HG03460 (cell line): ENCODE measurements around the gene SYMPK.

Experiments used
- ATAC-seq: cut with Tn5 transposase; IDR thresholded peaks from one replicate; pipeline ENCODE4 v1.9.1; 2021; ENCODE audit not compliant: unreplicated experiment

The SYMPK gene

DNA sequence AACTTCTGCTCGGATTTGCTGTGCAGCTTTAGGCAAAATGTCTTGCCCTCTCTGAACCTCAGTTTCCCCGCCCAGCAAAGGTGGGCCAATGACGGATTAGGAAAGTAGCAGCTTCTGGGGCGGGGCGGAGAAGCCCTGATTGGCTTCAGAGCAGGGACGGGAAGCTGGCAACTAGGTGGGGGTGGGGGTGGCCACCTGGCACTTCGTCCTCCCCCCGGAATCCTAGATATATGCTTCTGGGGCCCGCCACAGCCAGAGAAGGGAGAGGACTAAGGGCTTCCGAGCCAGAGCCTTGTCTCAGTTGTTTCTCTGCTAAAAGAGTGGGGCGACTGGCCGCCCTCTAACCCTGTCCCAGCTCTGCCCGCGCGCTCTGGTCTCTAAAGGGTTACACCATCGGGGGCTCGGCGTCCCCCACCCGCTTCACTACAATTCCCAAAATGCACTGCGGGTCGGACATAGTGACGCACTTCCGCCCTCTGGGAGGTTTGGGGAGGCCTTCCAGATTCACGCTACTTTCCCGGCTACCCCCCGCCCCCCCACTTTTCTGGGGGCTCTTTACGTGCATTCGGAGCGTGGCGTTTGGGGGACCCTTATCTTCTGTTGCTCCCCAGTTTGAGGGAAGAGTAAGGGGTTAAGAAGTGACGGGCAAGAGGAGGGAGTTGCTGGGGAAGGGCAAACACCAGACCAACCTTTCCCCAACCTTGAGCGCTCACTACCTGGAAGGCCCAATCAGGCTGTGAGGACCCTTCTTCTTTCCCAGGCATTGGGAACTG, 23.7 kb upstream of the SYMPK start:
- peak; percentile 40 for ATAC-seq

DNA sequence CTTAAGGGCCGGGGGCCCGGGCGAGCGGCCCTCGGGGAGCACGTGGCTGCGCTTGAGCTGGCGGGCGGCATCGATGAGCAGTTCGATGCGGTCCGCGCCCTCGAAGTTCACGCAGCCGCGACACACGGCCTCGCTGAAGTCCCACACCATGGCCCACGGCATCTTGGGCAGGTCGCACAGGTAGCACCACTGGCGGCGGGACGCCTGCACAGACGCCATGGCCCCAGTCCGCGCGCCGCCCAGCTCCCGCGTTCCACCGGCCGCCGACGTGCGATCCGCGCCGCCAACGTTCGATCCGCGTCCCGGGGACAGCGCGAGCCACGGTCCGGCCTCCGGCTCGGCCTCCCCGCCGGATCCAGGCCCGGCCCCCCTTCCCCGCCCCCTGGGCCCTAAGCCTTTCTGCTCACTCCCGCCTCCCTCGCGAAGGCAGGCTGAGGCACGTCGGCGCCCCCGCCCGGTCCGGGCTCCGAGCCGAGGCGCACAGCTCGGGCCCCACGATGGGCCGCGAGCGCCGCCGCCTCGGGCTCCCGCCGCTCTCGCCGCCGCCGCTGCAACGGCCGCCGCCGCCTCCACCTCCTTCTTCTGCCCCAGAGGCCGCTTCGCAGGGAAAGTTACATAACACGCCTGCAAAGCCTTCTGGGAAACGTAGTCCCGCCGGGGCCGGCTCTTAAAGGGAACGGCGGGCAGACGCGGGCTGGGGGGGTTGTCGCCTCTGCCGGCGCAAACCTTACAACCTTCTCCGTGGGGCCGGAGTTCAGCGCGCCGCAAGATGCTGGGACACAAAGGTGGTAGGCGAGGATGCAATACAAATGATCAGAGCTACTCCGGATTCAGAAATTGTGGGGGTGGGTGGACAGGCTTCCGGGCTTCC, 22.8 kb upstream of the SYMPK start, which contains the start of gene IRF2BP1:
IRF2BP1 (minus strand) TSS at position 586 of the 871 bp plus-strand sequence; CDS start at position 219, 367 bp downstream.
- ATAC-seq, result peak; percentile 46

GRCh38 chr19:45884682-45885555, 22.0 kb upstream of the SYMPK start:
- no peak for ATAC-seq

- ATAC-seq, result no peak
Measured at GRCh38 chr19:45883881-45884681, 21.1 kb upstream of the SYMPK start.

- ATAC-seq, result no peak
Measured at GRCh38 chr19:45883586-45883880, 20.6 kb upstream of the SYMPK start.

- ATAC-seq, result no peak
Measured at GRCh38 chr19:45882652-45883585, 20.0 kb upstream of the SYMPK start.

- no peak for ATAC-seq
Measured at GRCh38 chr19:45881909-45882528, 19.1 kb upstream of the SYMPK start.

DNA sequence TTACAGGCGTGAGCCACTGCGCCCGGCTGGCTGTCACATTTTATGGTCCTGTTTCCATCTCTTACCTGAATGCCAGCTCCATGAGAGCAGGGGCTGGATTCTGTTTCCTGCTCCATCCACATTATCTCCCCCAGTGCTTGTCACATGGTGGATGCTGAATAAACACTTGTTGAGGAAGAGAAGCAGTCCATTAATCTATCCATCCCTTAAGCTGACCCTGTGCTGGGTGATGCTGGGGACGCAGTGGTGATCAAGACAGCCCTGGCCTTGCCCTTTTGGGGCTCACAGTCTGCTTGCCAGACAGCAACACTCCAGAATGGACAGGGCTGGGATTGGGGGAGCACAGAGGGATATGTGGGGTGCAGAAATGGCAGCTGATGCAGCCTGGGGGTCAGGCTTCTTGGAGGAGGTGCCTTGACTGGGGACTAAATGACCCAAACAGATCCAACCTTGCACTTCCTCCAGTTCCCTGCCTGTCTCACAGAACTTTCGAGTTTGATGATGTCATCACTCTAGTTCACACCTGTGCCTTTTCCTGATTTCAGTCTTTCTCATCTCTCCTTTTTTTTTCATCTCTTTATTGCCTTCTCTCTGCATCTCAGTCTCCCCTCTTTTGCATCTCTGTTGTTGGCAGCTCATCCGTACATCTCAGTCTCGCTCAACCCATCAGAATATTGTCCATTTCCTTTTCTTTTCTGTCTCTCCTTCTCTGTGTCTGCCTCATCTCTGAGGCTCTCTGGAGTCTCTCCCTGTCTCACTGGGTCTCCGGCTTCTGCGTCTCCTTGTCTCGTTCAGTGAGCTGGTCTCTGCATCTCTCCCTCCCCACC, 18.3 kb upstream of the SYMPK start:
- ATAC-seq, result no peak

GRCh38 chr19:45879971-45880370, 17.0 kb upstream of the SYMPK start:
- no peak for ATAC-seq

DNA sequence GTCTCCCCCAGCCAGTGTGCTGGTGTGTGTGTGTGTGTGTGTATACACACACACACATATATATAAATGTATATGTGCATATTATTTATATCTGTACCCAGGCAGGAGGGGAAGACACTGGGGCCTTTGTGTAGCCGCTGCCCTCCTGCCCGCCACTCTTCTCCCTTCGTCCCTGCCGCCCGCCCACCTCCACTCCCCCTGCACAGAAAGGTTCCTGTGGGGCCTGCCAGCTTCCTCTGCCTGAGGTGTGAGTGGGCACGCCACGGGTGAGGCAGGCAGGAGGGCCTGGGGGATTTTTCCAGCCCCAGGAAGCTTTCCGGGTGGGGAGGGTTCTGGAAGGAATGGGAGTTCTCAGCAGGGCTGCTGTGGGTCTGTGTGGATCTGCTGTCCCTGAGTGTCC, 16.1 kb upstream of the SYMPK start:
- no peak for ATAC-seq

DNA sequence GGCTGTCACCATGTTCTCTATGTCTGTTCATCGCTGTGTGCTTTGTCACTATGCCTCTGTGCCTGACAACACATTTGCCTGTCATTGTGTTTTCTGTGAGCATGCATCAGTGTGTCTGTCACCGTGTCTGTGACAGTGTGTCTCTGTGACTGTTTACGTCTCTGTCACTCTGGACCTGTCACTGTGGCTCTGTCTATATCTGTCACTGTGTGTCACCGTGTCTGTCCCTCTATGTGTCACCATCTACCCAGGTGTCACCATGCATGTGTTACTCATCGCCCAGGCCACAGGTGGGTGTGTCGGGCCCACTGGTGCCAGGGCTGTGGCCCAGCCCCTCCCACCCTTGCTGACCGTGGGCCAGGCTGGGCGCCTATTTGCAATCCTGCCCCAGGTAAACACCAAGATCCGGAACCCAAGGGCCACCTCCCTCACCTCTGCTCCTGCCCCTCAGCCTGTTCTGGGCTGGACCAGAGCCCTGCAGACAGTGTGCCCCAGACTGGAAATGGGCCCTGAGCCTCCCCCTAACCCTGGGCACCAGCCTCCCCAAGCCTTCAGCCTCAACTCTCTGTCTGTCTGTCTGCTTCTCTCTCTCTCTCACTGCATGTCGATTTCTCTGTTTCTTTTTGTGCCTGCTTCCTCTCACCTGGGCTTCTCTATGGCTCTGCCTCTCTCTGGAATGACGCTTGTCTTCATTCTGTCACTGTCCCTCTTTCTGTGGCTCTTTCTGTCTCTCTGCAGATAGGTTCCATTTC, 15.3 kb upstream of the SYMPK start:
- ATAC-seq, result no peak

DNA sequence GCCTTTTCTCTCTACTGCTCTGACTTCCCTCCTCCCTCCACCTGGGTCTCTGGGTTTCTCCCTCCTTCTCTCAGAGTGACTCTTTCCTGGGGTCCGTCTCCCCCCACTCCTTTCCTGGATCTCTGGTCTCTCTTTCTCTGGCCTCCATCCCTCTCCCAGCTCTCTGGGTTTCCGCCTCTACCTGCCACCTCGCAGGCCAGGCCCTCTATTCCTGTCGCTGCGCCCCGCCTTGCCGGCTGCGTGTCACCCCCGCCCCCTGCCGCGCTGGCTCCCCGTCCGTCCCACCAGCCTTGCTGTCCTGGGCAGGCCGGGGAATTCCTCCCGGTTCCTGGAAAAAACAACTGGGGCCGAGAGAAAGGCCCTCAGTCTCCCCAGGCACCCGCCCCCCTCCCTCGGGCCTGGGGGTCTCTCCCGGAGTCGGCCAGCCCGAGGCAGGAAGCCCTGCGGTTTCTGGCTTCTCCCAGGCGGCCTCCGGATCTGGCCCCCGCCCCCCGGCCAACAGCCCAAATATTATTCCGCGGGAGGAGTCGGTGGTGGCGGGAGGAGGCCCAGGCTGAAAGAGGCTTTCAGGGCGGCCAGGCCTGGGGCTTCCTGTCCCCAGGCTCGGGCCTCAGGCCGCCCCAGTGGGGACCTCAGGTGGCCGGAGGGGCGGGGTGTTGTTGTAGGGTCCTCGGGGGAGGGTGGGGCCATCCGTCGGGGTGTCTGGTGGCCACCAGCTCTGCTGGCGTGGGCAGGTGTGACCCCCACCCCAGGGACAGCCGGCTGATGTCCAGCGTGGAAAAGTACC, 13.7 kb upstream of the SYMPK start:
- ATAC-seq, result no peak

DNA sequence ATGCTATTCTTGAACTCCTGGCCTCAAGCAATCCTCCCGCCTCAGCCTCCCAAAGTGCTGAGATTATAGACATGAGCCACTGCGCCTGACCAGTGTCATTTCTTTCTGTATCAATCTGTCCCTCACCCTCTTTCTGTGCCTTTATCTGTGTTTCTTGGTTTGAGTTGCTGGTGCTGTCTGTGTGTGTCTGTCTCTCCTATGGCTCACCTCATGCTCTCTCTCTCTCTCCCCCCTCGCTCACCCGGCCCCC, 13.1 kb upstream of the SYMPK start:
- ATAC-seq, result no peak

DNA sequence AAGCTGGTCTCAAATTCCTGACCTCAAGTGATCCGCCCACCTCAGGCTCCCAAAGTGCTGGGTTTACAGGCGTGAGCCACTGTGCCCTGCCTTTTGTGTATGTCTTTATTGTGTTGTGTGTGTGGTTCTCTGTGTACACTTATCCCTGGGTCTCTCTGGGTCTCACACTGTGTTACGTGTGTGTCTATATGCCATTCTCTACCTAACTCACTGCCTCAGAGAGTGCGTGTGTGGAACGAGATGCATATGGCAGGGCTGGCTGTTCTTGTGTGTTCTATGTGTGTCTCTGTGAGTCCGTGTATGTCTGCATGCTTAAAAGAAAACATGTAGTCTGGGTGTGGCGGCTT, 11.6 kb upstream of the SYMPK start:
- no peak for ATAC-seq

GRCh38 chr19:45873219-45873772, 10.3 kb upstream of the SYMPK start:
- ATAC-seq, result no peak

DNA sequence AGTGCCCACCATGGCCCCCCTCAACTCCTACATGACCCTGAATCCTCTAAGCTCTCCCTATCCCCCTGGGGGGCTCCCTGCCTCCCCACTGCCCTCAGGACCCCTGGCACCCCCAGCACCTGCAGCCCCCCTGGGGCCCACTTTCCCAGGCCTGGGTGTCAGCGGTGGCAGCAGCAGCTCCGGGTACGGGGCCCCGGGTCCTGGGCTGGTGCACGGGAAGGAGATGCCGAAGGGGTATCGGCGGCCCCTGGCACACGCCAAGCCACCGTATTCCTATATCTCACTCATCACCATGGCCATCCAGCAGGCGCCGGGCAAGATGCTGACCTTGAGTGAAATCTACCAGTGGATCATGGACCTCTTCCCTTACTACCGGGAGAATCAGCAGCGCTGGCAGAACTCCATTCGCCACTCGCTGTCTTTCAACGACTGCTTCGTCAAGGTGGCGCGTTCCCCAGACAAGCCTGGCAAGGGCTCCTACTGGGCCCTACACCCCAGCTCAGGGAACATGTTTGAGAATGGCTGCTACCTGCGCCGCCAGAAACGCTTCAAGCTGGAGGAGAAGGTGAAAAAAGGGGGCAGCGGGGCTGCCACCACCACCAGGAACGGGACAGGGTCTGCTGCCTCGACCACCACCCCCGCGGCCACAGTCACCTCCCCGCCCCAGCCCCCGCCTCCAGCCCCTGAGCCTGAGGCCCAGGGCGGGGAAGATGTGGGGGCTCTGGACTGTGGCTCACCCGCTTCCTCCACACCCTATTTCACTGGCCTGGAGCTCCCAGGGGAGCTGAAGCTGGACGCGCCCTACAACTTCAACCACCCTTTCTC, 9.4 kb upstream of the SYMPK start:
- no peak for ATAC-seq
